AG10803 (cell line): ENCODE measurements around the gene EXOC4.
"Not testable (repeated sequence)": the region's sequence is repeated elsewhere in the genome, so short reads cannot be mapped to it uniquely, and the experiment has no call there.

Experiments
- DNase-seq: peaks from one replicate; pipeline ENCODE4 v3.0.0; 2010; ENCODE audit warnings: low read depth
- H3K4me3 ChIP-seq: 2 replicates; pipeline ENCODE4 v1.5.1; 2011; ENCODE audit warnings: mild to moderate bottlenecking, low read length, control low read depth
- CTCF ChIP-seq: conservative IDR thresholded peaks from 2 replicates; pipeline ENCODE4 v1.5.1; 2011; ENCODE audit warnings: mild to moderate bottlenecking, low read length, control low read depth, inconsistent platforms

EXOC4 gene

DNA sequence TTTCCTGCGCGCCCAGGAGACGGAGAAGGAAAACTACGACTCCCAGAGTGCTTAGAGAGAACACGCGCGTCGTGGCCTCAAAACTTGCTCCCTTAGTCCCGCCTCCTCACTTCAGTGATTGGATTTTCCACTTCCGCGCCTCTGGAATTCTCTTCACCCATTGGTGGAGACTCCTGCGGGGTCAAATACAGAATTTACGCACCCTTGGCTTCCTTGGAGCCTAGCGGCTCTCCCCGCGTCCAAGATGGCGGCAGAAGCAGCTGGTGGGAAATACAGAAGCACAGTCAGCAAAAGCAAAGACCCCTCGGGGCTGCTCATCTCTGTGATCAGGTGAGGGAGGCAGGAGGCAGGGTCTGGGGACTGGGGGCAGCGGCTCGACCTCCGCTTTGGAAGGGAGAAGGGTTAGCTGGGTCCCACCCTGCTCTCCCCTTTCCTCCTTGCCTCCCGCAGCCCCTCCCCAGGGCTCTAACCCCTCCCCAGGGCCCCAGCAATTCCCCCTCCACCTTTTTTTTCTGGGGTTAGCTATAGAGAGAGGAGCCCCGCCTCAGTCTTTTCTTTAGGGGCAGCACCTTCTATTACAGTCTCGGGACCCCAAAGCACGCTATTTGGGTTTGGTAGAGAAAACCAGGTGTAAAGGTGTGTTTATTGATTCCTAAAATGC lies at the start of gene EXOC4:
Gene EXOC4 (plus strand): TSS at position 221 of the 661 bp plus-strand sequence.
- TF ChIP-seq CTCF: no peak
- H3K4me3 ChIP-seq: peak within 1 kb of the TSS; percentile 91
- DNase-seq: peak; percentile 96

- no peak for TF ChIP-seq CTCF
- DNase-seq: no peak
- H3K4me3 ChIP-seq: no peak overlapping the region
Observed at GRCh38 chr7:133203490-133203889, 49.4 kb upstream of the EXOC4 start.

DNA sequence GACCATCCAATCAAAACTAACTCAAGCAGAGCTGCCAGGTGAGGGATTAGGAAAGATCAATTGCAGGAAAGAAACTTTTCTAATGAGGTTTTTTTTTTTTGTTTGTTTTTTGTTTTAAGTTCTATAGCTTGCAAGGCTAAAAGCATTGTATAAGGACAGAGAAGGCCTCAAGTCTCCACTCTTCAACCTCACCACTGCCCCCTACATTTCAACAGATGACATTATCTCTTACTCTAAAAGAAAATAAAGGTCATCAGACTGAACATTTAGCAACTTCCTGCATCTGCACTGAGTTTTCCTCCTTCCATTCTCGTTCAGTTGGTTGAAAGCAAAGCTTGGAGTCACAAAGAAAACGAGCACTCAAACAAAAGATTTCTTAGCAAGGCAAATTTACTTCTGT lies 45.2 kb upstream of the EXOC4 start:
- TF ChIP-seq CTCF: peak; percentile 17; the same call in 1 of the 2 replicates
- peak; percentile 15 for DNase-seq
- no peak overlapping the region for H3K4me3 ChIP-seq

- not testable (repeated sequence) for H3K4me3 ChIP-seq, DNase-seq
Observed at GRCh38 chr7:133210817-133211216, 42.1 kb upstream of the EXOC4 start.

DNA sequence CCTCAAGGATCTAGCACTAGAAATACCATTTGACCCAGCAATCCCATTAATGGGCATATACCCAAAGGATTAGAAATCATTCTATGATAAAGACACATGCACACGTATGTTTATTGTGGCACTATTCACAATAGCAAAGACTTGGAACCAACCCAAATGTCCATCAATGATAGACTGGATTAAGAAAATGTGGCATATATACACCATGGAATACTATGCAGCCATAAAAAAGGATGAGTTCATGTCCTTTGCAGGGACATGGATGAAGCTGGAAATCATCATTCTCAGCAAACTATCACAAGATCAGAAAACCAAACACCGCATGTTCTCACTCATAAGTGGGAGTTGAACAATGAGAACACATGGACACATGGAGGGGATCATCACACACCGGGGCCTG lies 39.1 kb upstream of the EXOC4 start:
- not testable (repeated sequence) for H3K4me3 ChIP-seq

GRCh38 chr7:133217773-133218172 lies 35.1 kb upstream of the EXOC4 start:
- TF ChIP-seq CTCF: no peak
- H3K4me3 ChIP-seq: no peak overlapping the region
- no peak for DNase-seq

More for the DNA sequence above, 39.1 kb upstream of the EXOC4 start:
- DNase-seq: not testable (repeated sequence)

DNA sequence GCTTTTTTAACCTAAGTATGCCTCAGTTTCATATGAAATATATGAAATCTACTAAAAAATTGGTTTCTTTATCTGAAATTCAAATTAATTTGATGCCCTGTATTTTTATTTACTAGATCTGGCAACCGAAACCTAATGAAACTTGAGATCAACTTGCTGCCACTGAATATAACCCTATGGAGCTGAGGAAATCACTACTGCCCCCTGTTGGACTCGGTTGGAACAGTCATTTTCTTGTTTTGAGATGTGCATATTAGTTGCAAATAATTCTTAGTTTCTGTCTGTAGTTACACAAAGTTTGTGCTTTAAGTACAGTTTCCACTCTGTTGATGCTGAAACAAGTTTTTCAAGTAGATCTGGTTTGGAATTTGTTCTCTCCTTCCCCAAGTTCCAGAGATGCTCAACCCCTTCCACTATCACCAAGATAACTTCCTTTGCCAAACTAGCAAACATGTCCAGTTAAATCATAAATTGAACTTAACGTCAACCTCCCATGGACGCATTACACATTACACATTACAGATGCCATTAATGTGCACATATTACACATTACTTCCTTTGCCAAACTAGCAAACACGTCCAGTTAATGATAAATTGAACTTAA lies 22.2 kb upstream of the EXOC4 start:
- no peak overlapping the region for H3K4me3 ChIP-seq
- peak; percentile 92 for TF ChIP-seq CTCF
- peak; percentile 49 for DNase-seq

- no peak for TF ChIP-seq CTCF
- no peak for DNase-seq
- H3K4me3 ChIP-seq: no peak overlapping the region
Observed at GRCh38 chr7:133233142-133233541, 19.7 kb upstream of the EXOC4 start.
